Measurements from ENCODE around the gene PITX1.

- no peak for TF ChIP-seq GATA3 (IDR thresholded peaks at IDR 0.05; ENCODE audit: low read depth, low read length)
- no peak for TF ChIP-seq GATA2 (IDR thresholded peaks at IDR 0.05; ENCODE audit: low read depth, low read length)
Observed at GRCh38 chr5:135018457-135018856, 15.6 kb downstream of the PITX1 start.

Data from SH-SY5Y (cell line).